HepG2 (cell line): ENCODE data around the gene ZSWIM6.

Source experiments
- CHD2 ChIP-seq: IDR thresholded peaks from 2 replicates; pipeline ENCODE4 v1.6.1; 2011; ENCODE audit warnings: low read depth, low read length, improper control_type of control experiment
- EZH2 ChIP-seq: conservative IDR thresholded peaks from 2 replicates; pipeline ENCODE4 v1.6.1; 2012; ENCODE audit warnings: mild to moderate bottlenecking, low read depth, low read length, moderate library complexity
- PHF8 ChIP-seq: sonication (generic); formaldehyde crosslinking; IDR thresholded peaks from 2 replicates; pipeline ENCODE4 v1.5.0; 2020; ENCODE audit warnings: missing genetic modification reagents
- POLR2A ChIP-seq, 2 experiments: IDR thresholded peaks; 2 replicates each; pipeline ENCODE4 v1.6.1; 2011; ENCODE audit warnings: low read depth in 2 of 2, low read length in 2 of 2, mild to moderate bottlenecking in 1 of 2, moderate library complexity in 1 of 2; ENCODE audit not compliant: insufficient read depth in 1 of 2
- TCF12 ChIP-seq, 2 experiments: fragments of 450-650 bp in 1 of 2; sonication (generic) in 1 of 2; formaldehyde crosslinking in 1 of 2; IDR thresholded peaks; 2 replicates each; pipeline versions ENCODE4 v1.6.1 to v1.8.0; 2017 to 2022; ENCODE audit warnings: antibody characterized with exemption in 1 of 2, mild to moderate bottlenecking in 1 of 2, missing genetic modification reagents in 1 of 2, moderate library complexity in 1 of 2
- ZNF260 ChIP-seq: sonication (generic); formaldehyde crosslinking; IDR thresholded peaks from 2 replicates; pipeline ENCODE4 v1.4.0; 2020; ENCODE audit warnings: missing genetic modification reagents, low read depth, mild to moderate bottlenecking, borderline replicate concordance
- TF ChIP-seq, protein P1 (sequence below): sonication (generic); formaldehyde crosslinking; IDR thresholded peaks from 2 replicates; pipeline ENCODE4 v1.5.0; 2020; ENCODE audit warnings: mild to moderate bottlenecking, missing genetic modification reagents, moderate library complexity

DNA sequence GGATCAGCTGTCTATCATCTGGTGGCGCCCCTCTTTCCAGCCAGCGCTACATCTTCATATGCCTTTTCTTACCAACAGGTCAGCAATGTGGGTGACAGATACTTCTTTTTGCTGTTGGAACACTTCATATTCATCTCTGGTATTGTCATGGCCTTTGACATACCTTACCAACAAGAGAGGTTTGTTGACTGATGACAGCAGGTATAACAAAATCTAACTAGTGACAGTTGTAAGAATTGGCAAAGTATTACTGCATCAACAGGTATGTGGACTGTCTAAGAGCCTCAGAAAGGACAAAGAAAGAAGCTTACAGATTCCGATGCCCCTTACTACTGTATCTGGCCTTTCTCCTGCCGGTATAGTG is 29.9 kb upstream of the ZSWIM6 start:
- TF ChIP-seq PHF8 (no peak), TCF12 (IDR thresholded peaks at IDR 0.05) (no peak), TCF12 (CRISPR knock-in tag; IDR thresholded peaks at IDR 0.05) (no peak), POLR2A (IDR thresholded peaks at IDR 0.05; ENCODE audit: insufficient read depth in 1 of 2, low read depth in 2 of 2, low read length in 2 of 2) (no peak), CHD2 (no peak), ZNF260 (CRISPR knock-in tag) (no peak), EZH2 (no peak)
- TF ChIP-seq, protein P1, sequence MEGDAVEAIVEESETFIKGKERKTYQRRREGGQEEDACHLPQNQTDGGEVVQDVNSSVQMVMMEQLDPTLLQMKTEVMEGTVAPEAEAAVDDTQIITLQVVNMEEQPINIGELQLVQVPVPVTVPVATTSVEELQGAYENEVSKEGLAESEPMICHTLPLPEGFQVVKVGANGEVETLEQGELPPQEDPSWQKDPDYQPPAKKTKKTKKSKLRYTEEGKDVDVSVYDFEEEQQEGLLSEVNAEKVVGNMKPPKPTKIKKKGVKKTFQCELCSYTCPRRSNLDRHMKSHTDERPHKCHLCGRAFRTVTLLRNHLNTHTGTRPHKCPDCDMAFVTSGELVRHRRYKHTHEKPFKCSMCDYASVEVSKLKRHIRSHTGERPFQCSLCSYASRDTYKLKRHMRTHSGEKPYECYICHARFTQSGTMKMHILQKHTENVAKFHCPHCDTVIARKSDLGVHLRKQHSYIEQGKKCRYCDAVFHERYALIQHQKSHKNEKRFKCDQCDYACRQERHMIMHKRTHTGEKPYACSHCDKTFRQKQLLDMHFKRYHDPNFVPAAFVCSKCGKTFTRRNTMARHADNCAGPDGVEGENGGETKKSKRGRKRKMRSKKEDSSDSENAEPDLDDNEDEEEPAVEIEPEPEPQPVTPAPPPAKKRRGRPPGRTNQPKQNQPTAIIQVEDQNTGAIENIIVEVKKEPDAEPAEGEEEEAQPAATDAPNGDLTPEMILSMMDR (CRISPR knock-in tag), result no peak
